ENCODE results near the gene POLR1G.

DNA sequence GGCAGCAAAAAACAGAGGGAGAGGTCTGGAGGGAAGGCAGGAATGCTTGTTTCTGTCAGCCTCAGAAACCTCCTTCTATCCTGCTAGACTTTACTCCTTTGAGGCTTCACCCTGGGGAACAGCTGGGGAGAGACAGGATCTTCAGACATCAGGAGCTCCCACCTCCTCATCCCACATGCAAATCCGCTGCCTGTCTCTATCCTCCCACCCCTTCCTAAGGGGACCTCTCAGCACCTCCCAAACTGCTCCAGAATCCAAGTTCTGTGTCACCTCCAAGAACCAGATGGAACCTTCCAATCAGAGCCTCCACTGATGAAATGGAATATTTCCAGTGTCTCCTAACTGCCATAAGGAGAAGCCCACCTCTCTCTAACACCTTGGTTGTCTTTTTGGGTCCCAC lies 26.3 kb upstream of the POLR1G start:
- TF ChIP-seq EP300 (IDR thresholded peaks at IDR 0.05) (no peak), CTCF (IDR thresholded peaks at IDR 0.05) (no peak)

Measured in gastroesophageal sphincter (tissue), 3 donors.